ENCODE results near the gene THADA.

The THADA gene

DNA sequence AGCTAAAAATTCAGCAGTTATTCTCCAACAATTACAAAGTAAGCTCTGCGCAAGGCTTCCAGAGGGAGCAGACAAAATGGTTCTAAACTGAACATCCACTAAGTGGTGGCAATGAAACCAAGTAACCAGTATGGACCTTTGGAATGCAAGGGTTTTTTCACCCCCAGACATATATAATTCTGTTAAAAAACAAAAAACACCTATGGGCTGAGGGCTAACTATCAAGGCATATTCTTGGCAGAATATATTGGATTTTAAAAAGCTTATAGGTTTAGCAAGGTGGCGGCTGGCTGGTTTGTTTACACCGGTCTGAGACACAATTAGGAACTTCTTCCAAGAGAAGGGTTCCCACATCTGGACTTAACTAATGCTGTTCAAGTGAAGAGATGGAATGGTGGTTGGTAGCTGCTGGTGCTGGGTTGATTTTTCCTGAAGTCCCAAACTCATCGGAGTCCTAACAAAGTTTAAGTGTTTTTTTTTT, 372.3 kb downstream of the THADA start:
- Histone ChIP-seq H3K27me3 (ENCODE audit: control insufficient read depth, low read length) (no peaks in the 10 kb centered on the region), H3K27ac (ENCODE audit: low read depth, low read length) (peak overlapping the region; percentile 95), H3K4me2 (ENCODE audit: low read length) (peak overlapping the region; percentile 84), H3K9me3 (ENCODE audit: control insufficient read depth, insufficient read depth, low read length) (no peaks in the 10 kb centered on the region), H3F3A (ENCODE audit: control insufficient read depth, insufficient read depth) (peaks cover 62% of the 10 kb centered on the region), H3K4me3 (ENCODE audit: low read length) (peak overlapping the region; percentile 93), H3K36me3 (ENCODE audit: control insufficient read depth, low read length) (peaks cover 59% of the 10 kb centered on the region), H3K4me1 (ENCODE audit: control insufficient read depth, low read length) (peaks cover 60% of the 10 kb centered on the region), H4K20me1 (ENCODE audit: control insufficient read depth, insufficient read depth, low read depth, low read length) (peaks cover 7% of the 10 kb centered on the region; the same call in 1 of the 2 replicates), H3K9me2 (replicated peaks; ENCODE audit: control insufficient read depth, low read length) (no peaks in the 10 kb centered on the region), H3K79me2 (ENCODE audit: control insufficient read depth, low read length) (peaks cover 74% of the 10 kb centered on the region)
- TF ChIP-seq EZH2phosphoT487 (IDR thresholded peaks at IDR 0.05; ENCODE audit: borderline replicate concordance, low read length) (no peak), CTCF (IDR thresholded peaks at IDR 0.05; ENCODE audit: low read depth, low read length, poor library complexity, severe bottlenecking) (no peak)

- H3K9me3 ChIP-seq (ENCODE audit: control insufficient read depth, insufficient read depth, low read length): no peaks in the 10 kb centered on the region
- peaks cover 60% of the 10 kb centered on the region for H3K4me1 ChIP-seq (ENCODE audit: control insufficient read depth, low read length)
- H3K4me2 ChIP-seq (ENCODE audit: low read length): peak overlapping the region; percentile 84
- TF ChIP-seq EZH2phosphoT487 (IDR thresholded peaks at IDR 0.05; ENCODE audit: borderline replicate concordance, low read length) (no peak), CTCF (IDR thresholded peaks at IDR 0.05; ENCODE audit: low read depth, low read length, poor library complexity, severe bottlenecking) (no peak)
- H4K20me1 ChIP-seq (ENCODE audit: control insufficient read depth, insufficient read depth, low read depth, low read length): peaks cover 7% of the 10 kb centered on the region; the same call in 1 of the 2 replicates
- H3K4me3 ChIP-seq (ENCODE audit: low read length): peak overlapping the region; percentile 93
- peaks cover 66% of the 10 kb centered on the region for H3K79me2 ChIP-seq (ENCODE audit: control insufficient read depth, low read length)
- no peaks in the 10 kb centered on the region for H3K9me2 ChIP-seq (replicated peaks; ENCODE audit: control insufficient read depth, low read length)
- H3K27me3 ChIP-seq (ENCODE audit: control insufficient read depth, low read length): no peaks in the 10 kb centered on the region
- H3K27ac ChIP-seq (ENCODE audit: low read depth, low read length): peak overlapping the region; percentile 95
- H3F3A ChIP-seq (ENCODE audit: control insufficient read depth, insufficient read depth): peaks cover 62% of the 10 kb centered on the region
- H3K36me3 ChIP-seq (ENCODE audit: control insufficient read depth, low read length): peaks cover 59% of the 10 kb centered on the region
Measured at GRCh38 chr2:43222475-43223309, 373.1 kb downstream of the THADA start.

DNA sequence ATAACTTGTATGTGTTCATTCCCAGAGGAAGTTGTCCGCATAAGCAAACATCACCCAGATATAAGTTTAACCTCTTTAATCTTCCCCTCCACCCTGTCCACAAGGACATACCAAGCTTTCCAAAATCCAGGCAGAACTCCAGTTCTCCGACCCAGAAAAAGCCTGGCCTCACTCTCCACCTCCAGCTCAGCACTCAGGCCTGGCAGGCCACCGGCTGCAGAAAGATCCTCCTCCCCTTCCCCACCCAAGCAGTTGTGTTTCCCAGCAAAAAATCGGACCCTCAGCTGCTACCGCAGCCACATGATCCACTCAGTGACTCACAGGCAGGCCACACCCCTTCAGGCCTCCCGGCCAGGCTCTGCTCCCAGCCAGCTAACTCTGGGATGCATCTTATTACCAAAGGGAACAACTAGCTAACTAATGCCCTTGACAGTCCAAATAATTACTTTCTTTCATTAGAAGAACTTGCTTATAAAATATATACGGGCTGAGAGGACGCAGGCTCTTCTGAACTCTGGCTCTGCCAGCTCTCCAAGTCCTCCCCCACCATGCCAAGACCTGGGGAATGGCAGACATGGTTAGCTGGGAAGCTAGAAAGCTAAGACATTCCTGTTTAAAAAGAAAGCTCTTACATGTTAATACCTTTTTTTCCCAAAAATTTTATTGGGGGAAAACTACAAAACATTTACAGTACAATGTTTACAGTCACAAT, 373.9 kb downstream of the THADA start:
- Histone ChIP-seq H3K9me3 (ENCODE audit: control insufficient read depth, insufficient read depth, low read length) (no peaks in the 10 kb centered on the region), H3K4me3 (ENCODE audit: low read length) (peak overlapping the region; percentile 93), H4K20me1 (ENCODE audit: control insufficient read depth, insufficient read depth, low read depth, low read length) (peaks cover 7% of the 10 kb centered on the region; the same call in 1 of the 2 replicates), H3K4me2 (ENCODE audit: low read length) (peak overlapping the region; percentile 84), H3K9me2 (replicated peaks; ENCODE audit: control insufficient read depth, low read length) (no peaks in the 10 kb centered on the region), H3K27me3 (ENCODE audit: control insufficient read depth, low read length) (no peaks in the 10 kb centered on the region), H3K79me2 (ENCODE audit: control insufficient read depth, low read length) (peaks cover 58% of the 10 kb centered on the region), H3K4me1 (ENCODE audit: control insufficient read depth, low read length) (peaks cover 62% of the 10 kb centered on the region), H3F3A (ENCODE audit: control insufficient read depth, insufficient read depth) (peaks cover 62% of the 10 kb centered on the region), H3K36me3 (ENCODE audit: control insufficient read depth, low read length) (peaks cover 56% of the 10 kb centered on the region), H3K27ac (ENCODE audit: low read depth, low read length) (peak overlapping the region; percentile 95)
- TF ChIP-seq CTCF (IDR thresholded peaks at IDR 0.05; ENCODE audit: low read depth, low read length, poor library complexity, severe bottlenecking): no peak
- no peak for TF ChIP-seq EZH2phosphoT487 (IDR thresholded peaks at IDR 0.05; ENCODE audit: borderline replicate concordance, low read length)

Data from DOHH2 (cell line).